Lower leg skin (tissue), 3 donors: ENCODE measurements around the gene PIP5K1B.

ENCODE experiments used
- POLR2A ChIP-seq, 2 donors: fragments of 450-650 bp; IDR thresholded peaks; one replicate each; pipeline ENCODE4 v1.6.1; 2016 to 2017; ENCODE audit warnings: antibody characterized with exemption in 2 of 2, mild to moderate bottlenecking in 1 of 2, moderate library complexity in 1 of 2
- TF ChIP-seq, protein P1 (sequence below), 3 donors: fragments of 450-650 bp; IDR thresholded peaks; one replicate each; pipeline ENCODE4 v1.5.1; 2016; ENCODE audit warnings: antibody characterized with exemption in 3 of 3, mild to moderate bottlenecking in 3 of 3, moderate library complexity in 2 of 3

DNA sequence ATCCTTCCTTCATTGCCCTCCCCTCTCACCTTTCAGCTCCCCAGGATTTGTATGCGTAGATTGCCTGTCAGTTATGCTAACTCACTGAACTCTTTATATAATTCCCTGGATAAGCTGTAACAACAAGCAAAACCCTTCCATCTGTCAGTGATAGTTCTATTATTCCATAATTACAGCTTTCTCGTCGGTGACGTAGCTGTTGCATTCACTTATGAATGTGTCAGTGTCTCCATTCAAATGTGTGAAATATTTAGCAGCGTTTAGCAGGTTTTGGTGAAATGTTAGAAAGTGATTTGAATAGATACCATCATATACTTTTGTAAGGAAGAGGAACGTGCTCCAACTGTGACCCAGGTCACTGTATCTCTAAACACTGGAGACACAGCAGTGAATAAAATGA lies 45.2 kb downstream of the PIP5K1B start:
- TF ChIP-seq POLR2A (IDR thresholded peaks at IDR 0.05), result no peak
- TF ChIP-seq, protein P1, sequence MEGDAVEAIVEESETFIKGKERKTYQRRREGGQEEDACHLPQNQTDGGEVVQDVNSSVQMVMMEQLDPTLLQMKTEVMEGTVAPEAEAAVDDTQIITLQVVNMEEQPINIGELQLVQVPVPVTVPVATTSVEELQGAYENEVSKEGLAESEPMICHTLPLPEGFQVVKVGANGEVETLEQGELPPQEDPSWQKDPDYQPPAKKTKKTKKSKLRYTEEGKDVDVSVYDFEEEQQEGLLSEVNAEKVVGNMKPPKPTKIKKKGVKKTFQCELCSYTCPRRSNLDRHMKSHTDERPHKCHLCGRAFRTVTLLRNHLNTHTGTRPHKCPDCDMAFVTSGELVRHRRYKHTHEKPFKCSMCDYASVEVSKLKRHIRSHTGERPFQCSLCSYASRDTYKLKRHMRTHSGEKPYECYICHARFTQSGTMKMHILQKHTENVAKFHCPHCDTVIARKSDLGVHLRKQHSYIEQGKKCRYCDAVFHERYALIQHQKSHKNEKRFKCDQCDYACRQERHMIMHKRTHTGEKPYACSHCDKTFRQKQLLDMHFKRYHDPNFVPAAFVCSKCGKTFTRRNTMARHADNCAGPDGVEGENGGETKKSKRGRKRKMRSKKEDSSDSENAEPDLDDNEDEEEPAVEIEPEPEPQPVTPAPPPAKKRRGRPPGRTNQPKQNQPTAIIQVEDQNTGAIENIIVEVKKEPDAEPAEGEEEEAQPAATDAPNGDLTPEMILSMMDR (IDR thresholded peaks at IDR 0.05), result no peak
